Neuron (in vitro differentiated cells): ENCODE measurements around the gene RIMBP2.

ENCODE experiments used
- H2AFZ ChIP-seq: one replicate; pipeline ENCODE4 v1.6.1; 2013; ENCODE audit warnings: low read depth, mild to moderate bottlenecking, inconsistent platforms, low read length, moderate library complexity
- H3K27me3 ChIP-seq: one replicate; pipeline ENCODE4 v1.6.1; 2013; ENCODE audit warnings: low read length; ENCODE audit not compliant: insufficient read depth
- H3K36me3 ChIP-seq: one replicate; pipeline ENCODE4 v1.6.1; 2013; ENCODE audit warnings: low read length; ENCODE audit not compliant: insufficient read depth
- H3K4me1 ChIP-seq: one replicate; pipeline ENCODE4 v1.6.1; 2013; ENCODE audit warnings: low read length; ENCODE audit not compliant: insufficient read depth
- H3K4me3 ChIP-seq: 2 replicates; pipeline ENCODE4 v1.5.1; 2013; ENCODE audit warnings: mild to moderate bottlenecking, low read length, moderate library complexity
- H3K9me3 ChIP-seq: one replicate; pipeline ENCODE4 v1.6.1; 2013; ENCODE audit warnings: low read length

The RIMBP2 gene

GRCh38 chr12:130576371-130576816, 139.7 kb downstream of the RIMBP2 start:
- Histone ChIP-seq H3K27me3 (no peaks in the 10 kb centered on the region), H3K9me3 (no peaks in the 10 kb centered on the region), H3K4me1 (no peaks in the 10 kb centered on the region), H3K4me3 (no peak overlapping the region), H3K36me3 (no peaks in the 10 kb centered on the region), H2AFZ (no peak overlapping the region)

- Histone ChIP-seq H3K4me3 (no peak overlapping the region), H3K27me3 (no peaks in the 10 kb centered on the region), H3K36me3 (no peaks in the 10 kb centered on the region), H3K9me3 (no peaks in the 10 kb centered on the region), H2AFZ (no peak overlapping the region), H3K4me1 (no peaks in the 10 kb centered on the region)
Measured at GRCh38 chr12:130574402-130574801, 141.7 kb downstream of the RIMBP2 start.

DNA sequence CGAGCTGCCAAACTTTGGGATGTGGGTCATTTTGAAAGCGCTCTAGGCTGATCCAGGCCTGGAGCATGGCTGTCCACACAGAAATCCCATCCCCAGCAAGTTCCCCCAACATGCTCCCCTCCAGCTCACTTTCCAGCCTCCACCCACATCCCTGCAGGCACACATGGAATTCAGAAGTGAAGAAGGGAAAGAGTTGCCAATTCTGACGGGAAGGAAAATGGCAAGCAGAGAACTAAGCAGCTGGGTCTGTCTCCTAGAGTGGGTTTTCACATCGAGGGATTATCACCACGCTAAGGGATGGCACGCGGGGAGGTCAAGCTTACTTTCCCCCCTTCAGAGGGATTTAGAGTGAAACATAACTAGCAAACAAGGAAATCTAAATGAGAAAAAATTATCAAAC, 142.3 kb downstream of the RIMBP2 start:
- no peaks in the 10 kb centered on the region for H3K9me3 ChIP-seq
- no peaks in the 10 kb centered on the region for H3K4me1 ChIP-seq
- no peak overlapping the region for H2AFZ ChIP-seq
- no peaks in the 10 kb centered on the region for H3K27me3 ChIP-seq
- no peak overlapping the region for H3K4me3 ChIP-seq
- H3K36me3 ChIP-seq = no peaks in the 10 kb centered on the region

- no peak overlapping the region for H2AFZ ChIP-seq
- H3K4me3 ChIP-seq = no peak overlapping the region
- no peaks in the 10 kb centered on the region for H3K36me3 ChIP-seq
- H3K27me3 ChIP-seq = no peaks in the 10 kb centered on the region
- no peaks in the 10 kb centered on the region for H3K9me3 ChIP-seq
- H3K4me1 ChIP-seq = no peaks in the 10 kb centered on the region
Measured at GRCh38 chr12:130573235-130573634, 142.9 kb downstream of the RIMBP2 start.

DNA sequence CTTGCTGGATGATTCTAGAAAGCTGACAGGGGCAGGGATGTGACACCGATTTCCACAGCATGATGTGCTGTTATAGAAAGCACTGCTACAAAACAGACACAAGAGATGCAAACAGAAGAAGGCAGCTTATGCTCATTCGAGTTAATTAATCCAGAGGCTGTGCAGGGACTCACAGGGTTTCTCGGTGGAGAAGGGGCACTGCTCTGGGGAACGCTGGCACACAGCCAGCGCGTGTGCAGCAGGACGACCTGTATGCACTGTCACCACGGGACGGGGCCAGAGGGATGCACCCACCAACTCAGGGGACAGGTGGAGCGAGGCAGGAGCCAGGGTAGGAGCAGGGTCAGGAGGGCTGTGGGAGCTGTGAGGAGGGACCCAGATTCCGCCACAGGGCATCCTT, 143.5 kb downstream of the RIMBP2 start:
- no peaks in the 10 kb centered on the region for H3K9me3 ChIP-seq
- H3K4me3 ChIP-seq = no peak overlapping the region
- H3K27me3 ChIP-seq = no peaks in the 10 kb centered on the region
- H2AFZ ChIP-seq = no peak overlapping the region
- H3K36me3 ChIP-seq = no peaks in the 10 kb centered on the region
- no peaks in the 10 kb centered on the region for H3K4me1 ChIP-seq

DNA sequence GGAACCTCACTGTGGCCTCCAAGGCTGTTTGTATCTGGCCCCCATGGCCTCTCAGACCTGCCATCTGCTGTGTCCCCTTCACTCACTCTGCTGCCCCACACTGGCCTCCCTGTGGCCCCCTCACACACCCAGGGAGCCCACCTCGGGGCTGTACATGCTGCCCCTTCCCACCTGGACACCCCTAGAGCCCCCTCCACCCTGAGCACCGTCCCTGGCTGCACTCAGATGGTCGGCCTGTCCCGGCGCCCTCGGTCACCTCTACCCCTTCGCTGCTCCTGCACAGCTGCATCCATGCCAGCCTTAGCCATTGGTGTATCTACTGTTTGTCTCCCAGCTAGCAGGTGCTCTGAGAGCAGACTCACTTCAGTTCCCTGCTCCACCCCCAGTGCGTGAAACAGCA, 144.4 kb downstream of the RIMBP2 start:
- H3K27me3 ChIP-seq = no peaks in the 10 kb centered on the region
- H2AFZ ChIP-seq = no peak overlapping the region
- H3K4me1 ChIP-seq = no peaks in the 10 kb centered on the region
- no peak overlapping the region for H3K4me3 ChIP-seq
- no peaks in the 10 kb centered on the region for H3K36me3 ChIP-seq
- H3K9me3 ChIP-seq = no peaks in the 10 kb centered on the region

GRCh38 chr12:130571089-130571488, 145.0 kb downstream of the RIMBP2 start:
- H3K9me3 ChIP-seq = no peaks in the 10 kb centered on the region
- no peaks in the 10 kb centered on the region for H3K4me1 ChIP-seq
- no peak overlapping the region for H3K4me3 ChIP-seq
- no peaks in the 10 kb centered on the region for H3K27me3 ChIP-seq
- no peak overlapping the region for H2AFZ ChIP-seq
- H3K36me3 ChIP-seq = no peaks in the 10 kb centered on the region

DNA sequence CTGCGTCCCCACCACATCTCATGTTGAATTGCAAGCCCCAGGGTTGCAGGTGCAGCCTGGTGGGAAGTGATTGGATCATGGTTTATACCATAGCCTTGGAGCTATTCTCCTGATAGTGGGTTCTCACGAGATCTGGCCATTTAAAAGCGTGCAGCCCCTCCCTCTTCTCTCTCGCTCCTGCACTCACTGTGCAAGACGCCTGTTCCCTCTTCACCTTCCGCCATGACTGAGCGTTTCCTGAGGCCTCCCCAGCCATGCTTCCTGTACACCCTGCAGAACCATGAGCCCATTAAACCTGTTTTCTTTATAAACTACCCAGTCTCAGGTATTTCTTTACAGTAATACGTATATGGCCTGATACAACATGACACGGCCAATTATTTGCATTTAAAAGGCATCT, 146.6 kb downstream of the RIMBP2 start:
- Histone ChIP-seq H3K4me1 (no peaks in the 10 kb centered on the region), H3K36me3 (no peaks in the 10 kb centered on the region), H3K27me3 (no peaks in the 10 kb centered on the region), H2AFZ (no peak overlapping the region), H3K4me3 (no peak overlapping the region), H3K9me3 (no peaks in the 10 kb centered on the region)

- Histone ChIP-seq H3K9me3 (no peaks in the 10 kb centered on the region), H3K4me3 (no peak overlapping the region)
Measured at GRCh38 chr12:130568501-130568900, 147.6 kb downstream of the RIMBP2 start.

DNA sequence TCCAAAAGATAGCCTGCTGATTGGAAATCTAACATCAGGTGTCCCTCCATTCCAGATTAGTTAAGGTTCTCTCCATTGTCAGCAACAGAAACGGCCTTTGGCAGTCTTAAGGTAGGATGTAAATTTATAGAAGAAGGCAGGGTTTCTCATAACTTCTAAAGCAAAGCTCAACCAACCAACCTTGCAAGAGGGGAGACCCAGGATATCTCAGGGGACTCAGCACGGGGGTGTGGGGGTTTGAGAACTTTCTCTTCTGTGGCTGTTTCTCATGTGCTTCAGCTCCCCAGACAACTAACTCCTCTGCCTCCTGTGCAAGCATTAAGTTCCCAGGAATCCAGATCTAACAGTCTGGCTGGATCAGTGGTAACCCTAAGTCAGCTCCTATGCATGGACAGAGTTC, 148.1 kb downstream of the RIMBP2 start:
- Histone ChIP-seq H3K27me3 (no peaks in the 10 kb centered on the region), H3K4me1 (no peaks in the 10 kb centered on the region), H3K4me3 (no peak overlapping the region), H2AFZ (no peak overlapping the region), H3K36me3 (no peaks in the 10 kb centered on the region), H3K9me3 (no peaks in the 10 kb centered on the region)

More at GRCh38 chr12:130568501-130568900, 147.6 kb downstream of the RIMBP2 start:
- Histone ChIP-seq H3K36me3 (no peaks in the 10 kb centered on the region), H2AFZ (no peak overlapping the region), H3K27me3 (no peaks in the 10 kb centered on the region), H3K4me1 (no peaks in the 10 kb centered on the region)

DNA sequence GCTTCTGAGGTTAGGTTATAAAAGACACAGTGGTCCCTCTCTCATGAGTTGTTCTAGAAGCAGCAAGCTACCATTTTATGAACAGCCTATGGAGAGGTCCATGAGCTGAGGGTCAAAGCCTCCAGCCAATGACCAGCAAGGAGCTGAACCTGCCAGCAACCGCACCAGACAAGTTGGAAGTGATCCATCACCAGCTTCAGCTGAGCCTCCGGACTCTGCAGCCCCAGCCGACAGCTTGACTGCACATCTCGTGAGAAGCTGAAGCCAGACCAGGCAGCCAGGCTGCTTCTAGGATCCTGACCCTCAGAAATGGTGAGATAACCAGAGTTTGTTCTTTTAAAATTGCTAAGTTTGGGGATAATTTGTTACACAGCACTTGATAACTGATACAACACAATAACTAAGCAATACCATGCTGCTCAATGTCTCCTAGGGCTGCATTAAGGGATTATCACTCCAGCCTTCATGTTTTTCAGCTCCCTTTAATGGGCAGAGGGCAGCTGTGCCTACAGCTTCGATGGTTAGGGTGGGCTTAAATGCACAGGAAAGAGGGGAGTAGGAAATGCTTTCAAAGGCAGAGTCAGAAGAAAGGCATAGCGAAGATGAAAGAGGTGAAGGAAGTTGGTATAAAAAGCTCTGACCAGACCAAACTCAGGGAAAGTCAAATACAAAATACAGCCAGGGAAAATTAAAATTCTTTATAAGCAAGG, 149.5 kb downstream of the RIMBP2 start:
- no peaks in the 10 kb centered on the region for H3K27me3 ChIP-seq
- H3K9me3 ChIP-seq = no peaks in the 10 kb centered on the region
- no peak overlapping the region for H2AFZ ChIP-seq
- no peaks in the 10 kb centered on the region for H3K36me3 ChIP-seq
- no peaks in the 10 kb centered on the region for H3K4me1 ChIP-seq
- H3K4me3 ChIP-seq = no peak overlapping the region

DNA sequence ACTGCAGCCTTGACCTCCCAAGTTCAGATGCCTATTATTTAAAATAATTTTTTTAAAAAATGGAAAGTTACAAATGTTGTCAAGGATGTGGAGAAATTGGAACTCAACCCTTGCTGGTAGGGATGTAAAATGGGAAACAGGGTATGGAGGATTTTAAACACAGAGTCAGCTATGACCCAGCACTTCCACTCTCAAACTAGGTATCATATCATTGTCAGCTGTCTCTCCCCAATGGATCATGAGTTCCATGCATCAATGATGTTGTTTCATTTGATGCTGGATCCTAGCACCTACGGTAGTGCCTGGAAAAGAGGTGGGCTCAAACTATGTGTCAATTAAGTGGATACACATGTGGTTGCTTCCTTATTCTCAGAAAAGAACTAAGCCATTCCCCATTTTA, 150.9 kb downstream of the RIMBP2 start:
- H3K4me3 ChIP-seq = no peak overlapping the region
- H3K27me3 ChIP-seq = no peaks in the 10 kb centered on the region
- H3K9me3 ChIP-seq = no peaks in the 10 kb centered on the region
- no peaks in the 10 kb centered on the region for H3K36me3 ChIP-seq
- no peak overlapping the region for H2AFZ ChIP-seq
- H3K4me1 ChIP-seq = no peaks in the 10 kb centered on the region

DNA sequence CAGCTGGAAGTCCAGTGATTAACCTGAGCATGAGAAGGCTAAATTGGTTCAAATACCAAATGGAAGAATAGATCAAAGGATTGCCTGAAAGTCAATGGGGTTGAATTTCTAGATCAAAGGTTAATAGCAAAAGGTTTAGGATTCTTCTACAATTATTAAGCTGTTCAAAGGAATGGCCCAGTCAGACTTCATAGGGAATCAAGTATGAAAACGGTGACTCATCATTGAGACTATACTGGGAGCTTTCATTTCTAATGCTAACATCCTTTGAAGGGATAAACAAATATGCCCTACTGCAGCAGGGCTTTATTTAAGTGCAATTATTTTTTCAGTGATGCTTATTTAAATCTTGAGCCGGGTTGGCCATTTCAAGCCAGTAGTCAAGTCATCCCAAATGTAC, 152.8 kb downstream of the RIMBP2 start:
- Histone ChIP-seq H3K9me3 (no peaks in the 10 kb centered on the region), H3K27me3 (peaks cover 4% of the 10 kb centered on the region), H3K4me3 (no peak overlapping the region), H3K4me1 (no peaks in the 10 kb centered on the region), H3K36me3 (no peaks in the 10 kb centered on the region), H2AFZ (no peak overlapping the region)

- no peaks in the 10 kb centered on the region for H3K9me3 ChIP-seq
- H3K27me3 ChIP-seq = peaks cover 6% of the 10 kb centered on the region
- no peaks in the 10 kb centered on the region for H3K36me3 ChIP-seq
- no peak overlapping the region for H3K4me3 ChIP-seq
- no peak overlapping the region for H2AFZ ChIP-seq
- H3K4me1 ChIP-seq = no peaks in the 10 kb centered on the region
Measured at GRCh38 chr12:130562716-130563115, 153.4 kb downstream of the RIMBP2 start.
